Measurements from ENCODE around the gene TCOF1.

The TCOF1 gene

GRCh38 chr5:150313921-150314716 is 43.4 kb upstream of the TCOF1 start:
- TF ChIP-seq CTCF (IDR thresholded peaks at IDR 0.05) = no peak

GRCh38 chr5:150315245-150315644 is 42.3 kb upstream of the TCOF1 start:
- TF ChIP-seq CTCF (IDR thresholded peaks at IDR 0.05) = no peak

DNA sequence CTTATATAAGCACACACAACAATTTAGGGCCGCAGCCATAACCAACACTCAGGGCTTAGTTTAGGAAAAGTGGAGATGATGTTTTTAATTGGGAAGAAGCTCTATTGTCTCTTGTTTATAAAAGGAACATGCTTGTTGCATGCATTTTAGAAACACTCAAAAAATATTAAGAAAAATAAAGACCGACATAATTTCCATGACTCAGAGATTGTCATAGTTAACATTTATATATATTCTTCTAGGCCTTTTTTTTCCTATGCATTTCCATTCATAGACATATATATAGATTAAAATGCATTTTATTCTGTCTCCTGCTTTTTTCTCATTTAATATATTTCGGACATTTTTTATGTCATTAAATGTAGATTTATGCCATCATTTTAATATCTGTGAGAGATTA is 41.2 kb upstream of the TCOF1 start:
- no peak for TF ChIP-seq CTCF (IDR thresholded peaks at IDR 0.05)

DNA sequence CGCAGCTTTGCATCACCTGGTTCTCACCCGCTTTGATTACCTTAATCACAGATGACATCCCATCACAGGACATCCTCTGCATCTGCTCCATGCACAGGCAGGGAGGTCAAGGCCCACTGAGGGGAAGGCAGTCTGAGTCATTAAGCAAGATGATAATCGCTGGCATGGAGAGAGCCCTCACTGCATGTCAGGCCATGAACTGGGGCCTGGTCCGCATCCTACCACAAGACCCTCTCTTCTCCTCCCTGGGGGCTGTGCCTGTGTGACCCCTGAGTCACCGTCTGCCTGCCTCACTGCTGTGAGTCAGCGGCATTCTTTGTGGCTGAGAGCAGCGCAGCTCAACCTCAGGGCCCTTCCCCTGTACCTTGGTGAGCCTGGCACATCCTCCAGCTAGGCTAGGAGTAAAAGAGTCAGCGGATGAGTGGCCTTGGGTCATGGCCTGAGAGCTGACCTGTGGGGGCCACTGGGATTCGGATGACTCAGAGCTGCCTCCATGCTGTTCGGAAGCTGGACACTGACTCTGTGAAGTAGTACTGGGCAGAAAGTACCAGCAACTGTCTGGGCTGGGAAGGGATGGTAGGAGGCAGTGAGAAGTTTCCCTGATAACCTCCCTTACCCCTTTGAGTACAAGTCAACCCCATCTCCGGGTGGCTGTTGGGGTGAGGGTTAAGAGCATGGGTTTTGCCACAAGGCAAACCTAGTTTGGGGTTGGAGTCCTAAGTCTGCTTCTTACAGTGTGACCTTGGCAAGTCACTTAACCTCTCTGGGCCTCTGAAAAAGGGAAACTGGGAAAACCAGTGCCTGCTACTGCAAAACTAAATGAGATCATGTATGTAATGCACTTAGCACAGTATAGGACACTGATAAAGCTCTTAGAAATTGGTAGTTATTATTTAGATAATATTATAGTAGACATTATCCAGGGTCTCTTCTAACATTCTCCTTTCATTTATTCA is 40.2 kb upstream of the TCOF1 start:
- TF ChIP-seq CTCF (IDR thresholded peaks at IDR 0.05) = no peak

GRCh38 chr5:150318613-150319483 is 38.6 kb upstream of the TCOF1 start:
- TF ChIP-seq CTCF (IDR thresholded peaks at IDR 0.05) = no peak

- TF ChIP-seq CTCF (IDR thresholded peaks at IDR 0.05) = no peak
These were observed 38.1 kb upstream of the TCOF1 start for GRCh38 chr5:150319484-150319790.

DNA sequence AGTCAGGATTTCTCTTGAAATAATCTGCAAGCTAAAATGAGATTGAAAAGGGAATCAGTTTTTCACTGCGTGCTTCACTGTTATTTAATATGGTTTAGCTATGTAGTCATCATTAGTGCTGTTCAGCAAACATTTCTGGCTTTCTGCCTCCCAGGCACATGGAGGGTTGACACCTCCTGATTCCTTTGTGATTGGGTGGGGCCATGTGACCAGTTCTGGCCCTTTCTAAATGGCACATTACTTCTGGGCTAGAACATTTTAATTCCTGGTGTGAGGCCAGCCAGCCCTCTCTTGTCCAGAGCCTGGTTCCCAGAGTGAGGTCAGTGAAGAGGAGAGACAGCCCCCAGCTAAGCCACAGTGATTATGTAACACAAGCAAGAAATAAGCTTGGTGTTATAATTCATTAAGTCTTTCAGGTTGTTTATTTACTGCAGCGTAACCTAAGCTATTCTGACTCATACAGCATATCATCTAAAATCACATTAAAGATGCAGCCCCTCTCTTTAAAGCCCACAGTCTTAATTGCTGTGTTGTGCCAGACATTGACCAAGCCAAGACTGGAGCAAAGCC is 37.4 kb upstream of the TCOF1 start:
- no peak for TF ChIP-seq CTCF (IDR thresholded peaks at IDR 0.05)
